ENCODE measurements around the gene NCBP2L.

NCBP2L gene

DNA sequence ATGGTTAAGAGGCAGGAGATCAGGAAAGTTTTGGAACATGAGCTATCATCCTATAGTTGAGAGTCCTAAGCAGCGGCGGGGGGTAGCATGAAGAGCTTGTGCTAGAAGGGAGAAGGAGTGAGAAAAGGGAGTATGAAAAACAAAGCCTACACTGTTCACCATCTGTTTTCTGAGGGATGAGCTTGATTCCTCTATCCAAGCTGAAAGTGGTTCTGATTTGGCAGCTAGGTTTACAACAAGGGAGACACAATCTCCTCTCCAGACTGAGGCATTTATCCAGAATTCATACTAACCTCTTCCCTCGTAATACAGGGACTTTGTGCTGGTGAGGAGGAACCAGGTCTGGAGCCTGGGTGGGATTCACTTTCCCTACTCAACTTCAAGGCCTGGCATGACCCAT, 25.5 kb upstream of the NCBP2L start:
- no peak for DNase-seq (ENCODE audit: low spot score)
- TF ChIP-seq CTCF (IDR thresholded peaks at IDR 0.05; ENCODE audit: extremely low read depth, missing control alignments): no peak

DNA sequence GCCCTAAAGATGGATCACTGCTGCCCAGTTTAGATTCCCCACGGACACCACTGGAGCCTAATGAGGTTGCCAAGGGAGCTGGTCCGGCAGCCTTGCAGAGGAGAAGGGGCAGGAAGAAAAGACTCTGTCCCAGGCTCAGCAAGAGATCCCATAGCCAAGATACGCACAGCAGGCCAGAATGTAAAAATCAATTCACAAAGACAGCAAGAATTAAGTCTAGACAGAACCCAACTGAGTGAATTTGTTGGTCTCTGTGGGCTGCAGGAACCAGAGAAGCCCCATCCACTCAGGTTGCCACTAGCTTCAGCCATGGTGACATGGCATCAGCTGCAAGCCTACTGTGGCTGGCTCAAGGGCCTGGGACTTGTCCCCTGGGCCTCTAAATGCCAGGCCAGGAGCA, 24.8 kb upstream of the NCBP2L start:
- TF ChIP-seq CTCF (IDR thresholded peaks at IDR 0.05; ENCODE audit: extremely low read depth, missing control alignments): no peak
- DNase-seq (ENCODE audit: low spot score): no peak

- DNase-seq (ENCODE audit: low spot score): no peak
- no peak for TF ChIP-seq CTCF (IDR thresholded peaks at IDR 0.05; ENCODE audit: extremely low read depth, missing control alignments)
Measured at GRCh38 chrX:107753187-107753586, 24.3 kb upstream of the NCBP2L start.

DNA sequence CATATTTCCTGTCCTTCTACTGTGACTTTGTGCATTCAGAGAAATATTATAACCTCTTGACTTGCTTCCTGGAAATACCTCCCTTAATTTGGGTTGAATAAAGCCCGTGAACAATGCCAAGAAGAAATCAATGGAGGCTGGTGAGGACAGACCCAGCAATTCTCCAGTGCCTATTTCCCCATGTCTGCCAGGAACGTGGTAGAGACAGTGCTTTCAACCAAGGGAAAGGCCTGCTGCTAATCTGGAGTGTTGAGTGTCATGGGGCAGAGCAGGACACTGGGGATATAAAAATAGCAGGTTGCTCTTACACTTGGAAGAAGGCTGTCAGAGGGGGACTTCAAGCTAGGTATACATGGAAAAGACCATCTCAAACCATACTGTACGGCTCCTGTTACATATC, 21.8 kb upstream of the NCBP2L start:
- no peak for TF ChIP-seq CTCF (IDR thresholded peaks at IDR 0.05; ENCODE audit: extremely low read depth, missing control alignments)
- DNase-seq (ENCODE audit: low spot score): no peak

DNA sequence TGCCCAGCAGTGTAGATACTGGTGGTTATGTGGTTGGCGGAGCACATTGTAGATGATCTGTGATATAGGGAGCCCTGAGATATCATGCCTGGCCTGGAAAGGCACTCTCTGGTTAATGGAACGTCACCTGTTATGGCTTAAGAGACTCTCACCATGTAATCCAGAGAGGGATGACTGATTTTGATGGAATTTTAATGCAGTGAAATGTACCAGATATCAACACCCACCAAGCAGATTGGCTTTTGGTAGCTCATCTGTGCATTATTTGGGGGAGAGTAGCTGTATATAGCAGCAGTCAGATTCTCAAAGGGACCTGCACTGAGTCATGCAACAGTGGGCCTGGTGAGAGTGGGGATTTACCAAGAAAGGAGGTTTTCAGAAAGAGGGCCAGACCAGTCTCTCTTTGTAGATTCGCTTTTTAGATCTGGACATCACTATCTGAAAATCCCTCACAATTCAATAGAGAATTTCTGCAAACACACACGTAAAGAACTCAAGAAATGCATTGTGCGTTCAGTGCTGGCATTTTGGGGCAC, 19.2 kb upstream of the NCBP2L start:
- DNase-seq (ENCODE audit: low spot score): no peak
- TF ChIP-seq CTCF (IDR thresholded peaks at IDR 0.05; ENCODE audit: extremely low read depth, missing control alignments): no peak

- TF ChIP-seq CTCF (IDR thresholded peaks at IDR 0.05; ENCODE audit: extremely low read depth, missing control alignments): no peak
- no peak for DNase-seq (ENCODE audit: low spot score)
Measured at GRCh38 chrX:107760304-107761077, 17.0 kb upstream of the NCBP2L start.

DNA sequence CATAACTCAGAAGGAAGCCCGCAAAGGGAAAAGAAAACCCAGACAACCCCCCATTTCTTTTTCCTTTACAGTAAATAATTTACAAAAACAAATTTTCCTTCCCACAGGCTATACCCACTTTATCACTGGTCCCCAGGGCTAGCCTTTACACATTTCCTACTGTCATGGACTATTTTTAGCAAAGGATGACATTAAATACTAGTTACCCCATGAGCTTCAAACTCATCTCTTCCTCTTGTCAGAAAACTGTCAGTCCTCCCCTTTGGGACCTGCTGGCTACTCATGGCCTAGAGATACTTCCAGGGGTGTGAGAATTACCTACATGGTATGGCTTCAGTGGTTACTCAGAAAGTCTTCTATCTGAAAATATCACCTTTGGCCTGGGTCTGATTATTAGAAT, 13.9 kb upstream of the NCBP2L start:
- DNase-seq (ENCODE audit: low spot score): no peak
- no peak for TF ChIP-seq CTCF (IDR thresholded peaks at IDR 0.05; ENCODE audit: extremely low read depth, missing control alignments)

Measured in GM20000 (cell line).